Brain microvascular endothelial cell (primary cell): ENCODE measurements around the gene PRKG2.

Source experiments
- DNase-seq: peaks from one replicate; pipeline ENCODE4 v3.0.0-alpha.2; 2020
- H3K27ac ChIP-seq: fragments of 250-450 bp; sonication (Bioruptor Pico); 2 replicates; pipeline ENCODE4 v1.5.1; 2020; ENCODE audit warnings: mild to moderate bottlenecking, moderate library complexity
- H3K27me3 ChIP-seq: fragments of 250-450 bp; sonication (Bioruptor Pico); replicated peaks from 2 replicates; pipeline ENCODE4 v1.5.1; 2020; ENCODE audit warnings: mild to moderate bottlenecking
- H3K36me3 ChIP-seq: fragments of 250-450 bp; sonication (Bioruptor Pico); replicated peaks from 2 replicates; pipeline ENCODE4 v1.5.1; 2020; ENCODE audit warnings: mild to moderate bottlenecking
- H3K4me3 ChIP-seq: 2 replicates; pipeline ENCODE4 v1.5.1; 2011; ENCODE audit warnings: low read depth, mild to moderate bottlenecking, control low read depth, low read length, moderate library complexity
- in situ Hi-C: cut with HindIII; loops from 2 replicates; pipeline ENCODE4 v1.10.0; 2017; ENCODE audit warnings: low sequenced_read_pairs, low pct_ligation_motif_present
- TF ChIP-seq, protein P1 (sequence below): IDR thresholded peaks from 2 replicates; pipeline ENCODE4 v1.5.1; 2011; ENCODE audit warnings: low read depth, mild to moderate bottlenecking, moderate library complexity, low read length, control low read depth, inconsistent platforms; ENCODE audit errors: missing control alignments

Gene PRKG2

DNA sequence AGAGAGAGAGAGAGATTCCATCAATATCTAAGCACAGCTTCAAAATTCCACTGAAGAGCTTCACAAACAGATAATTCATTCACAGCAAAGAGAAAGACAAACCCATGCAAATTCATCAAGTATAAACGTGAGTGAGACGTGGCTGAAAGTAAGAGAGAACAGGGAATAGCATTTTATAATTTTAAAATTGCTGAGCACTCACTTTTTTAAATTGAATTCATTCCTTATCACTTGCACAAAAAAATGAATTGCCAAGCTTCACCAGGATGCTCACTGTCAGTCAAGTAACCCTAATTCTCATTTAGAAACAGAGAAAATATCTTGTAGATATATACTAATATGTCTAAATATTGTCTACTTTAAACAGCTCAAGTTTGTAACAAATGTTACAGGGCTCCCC, 144.0 kb downstream of the PRKG2 start:
- in situ Hi-C loops: no loop called here
- Histone ChIP-seq H3K27me3 (no peaks in the 10 kb centered on the region), H3K4me3 (no peak overlapping the region), H3K36me3 (no peaks in the 10 kb centered on the region), H3K27ac (no peak overlapping the region)
- no peak for DNase-seq
- TF ChIP-seq, protein P1, sequence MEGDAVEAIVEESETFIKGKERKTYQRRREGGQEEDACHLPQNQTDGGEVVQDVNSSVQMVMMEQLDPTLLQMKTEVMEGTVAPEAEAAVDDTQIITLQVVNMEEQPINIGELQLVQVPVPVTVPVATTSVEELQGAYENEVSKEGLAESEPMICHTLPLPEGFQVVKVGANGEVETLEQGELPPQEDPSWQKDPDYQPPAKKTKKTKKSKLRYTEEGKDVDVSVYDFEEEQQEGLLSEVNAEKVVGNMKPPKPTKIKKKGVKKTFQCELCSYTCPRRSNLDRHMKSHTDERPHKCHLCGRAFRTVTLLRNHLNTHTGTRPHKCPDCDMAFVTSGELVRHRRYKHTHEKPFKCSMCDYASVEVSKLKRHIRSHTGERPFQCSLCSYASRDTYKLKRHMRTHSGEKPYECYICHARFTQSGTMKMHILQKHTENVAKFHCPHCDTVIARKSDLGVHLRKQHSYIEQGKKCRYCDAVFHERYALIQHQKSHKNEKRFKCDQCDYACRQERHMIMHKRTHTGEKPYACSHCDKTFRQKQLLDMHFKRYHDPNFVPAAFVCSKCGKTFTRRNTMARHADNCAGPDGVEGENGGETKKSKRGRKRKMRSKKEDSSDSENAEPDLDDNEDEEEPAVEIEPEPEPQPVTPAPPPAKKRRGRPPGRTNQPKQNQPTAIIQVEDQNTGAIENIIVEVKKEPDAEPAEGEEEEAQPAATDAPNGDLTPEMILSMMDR: no peak

DNA sequence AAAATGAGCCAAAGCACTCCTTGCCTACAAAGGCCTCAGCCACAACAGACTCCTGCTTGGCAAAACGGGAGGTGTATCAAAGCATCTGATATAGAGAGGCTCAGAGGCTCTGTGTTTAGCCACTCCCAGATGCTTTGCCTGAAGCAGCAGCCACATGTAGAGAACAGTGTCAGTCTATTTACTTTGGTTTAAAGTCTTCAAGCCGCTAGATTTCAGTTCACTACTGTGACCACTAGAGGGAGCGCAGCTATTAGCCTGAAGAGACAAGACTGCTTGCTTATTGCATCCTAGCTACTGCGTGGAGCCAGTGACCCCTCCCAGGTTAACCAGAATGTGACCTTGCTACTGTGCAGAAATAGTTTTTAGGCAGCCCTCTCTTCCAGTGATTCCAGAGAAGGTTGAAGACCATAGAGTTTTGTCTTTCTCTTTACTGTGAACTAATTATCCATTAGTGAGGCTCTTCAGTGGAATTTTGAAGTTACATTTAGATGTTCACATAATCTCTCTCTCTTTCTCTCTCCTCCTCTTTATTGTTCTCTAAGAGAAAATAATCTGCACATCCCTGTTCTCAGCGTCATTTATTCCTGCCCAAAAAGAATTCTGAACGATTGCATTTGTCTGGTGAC, 145.2 kb downstream of the PRKG2 start:
- Histone ChIP-seq H3K4me3 (no peak overlapping the region), H3K27me3 (no peaks in the 10 kb centered on the region), H3K36me3 (no peaks in the 10 kb centered on the region), H3K27ac (no peak overlapping the region)
- DNase-seq: peak; percentile 89
- TF ChIP-seq, protein P1: peak; percentile 93
- in situ Hi-C loops: no loop called here

DNA sequence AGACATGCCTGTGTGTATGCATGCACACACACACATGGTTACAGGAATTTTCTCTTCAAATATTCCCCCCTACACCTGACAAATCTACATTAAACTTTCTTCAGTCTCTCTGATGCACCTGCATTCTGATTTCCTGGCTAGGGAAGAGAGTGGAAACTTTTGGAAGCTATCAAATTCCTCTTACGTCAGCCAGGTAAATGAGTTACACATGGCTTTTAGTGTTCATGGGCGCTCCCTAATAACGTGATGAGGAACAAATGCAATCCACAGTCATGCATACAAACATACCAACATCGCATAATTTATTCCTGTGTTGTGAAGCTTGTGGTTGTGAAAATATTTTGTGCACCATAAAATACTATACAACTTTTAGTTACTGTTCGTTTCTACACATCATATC, 149.6 kb downstream of the PRKG2 start:
- Histone ChIP-seq H3K27ac (no peak overlapping the region), H3K27me3 (no peaks in the 10 kb centered on the region), H3K4me3 (no peak overlapping the region), H3K36me3 (no peaks in the 10 kb centered on the region)
- DNase-seq: no peak
- TF ChIP-seq, protein P1: no peak
- in situ Hi-C loops: no loop called here

DNA sequence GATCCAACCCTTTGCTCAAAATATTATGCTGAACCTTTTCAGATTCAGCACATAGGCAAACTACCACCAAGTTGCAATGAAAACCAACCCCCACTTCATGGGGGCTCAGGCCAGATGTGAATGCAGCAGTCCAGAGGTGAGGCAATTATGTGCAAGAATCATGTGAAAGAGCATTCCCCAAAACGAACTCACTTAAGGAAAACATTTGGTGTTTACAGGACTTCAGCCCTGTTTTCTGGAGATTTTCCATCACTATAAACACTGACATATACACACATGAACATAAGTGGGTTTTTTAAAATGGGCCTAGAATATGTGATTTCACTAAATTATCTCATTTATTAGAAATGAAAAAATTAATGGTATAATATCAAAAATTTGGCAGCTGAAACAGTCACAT, 153.0 kb downstream of the PRKG2 start:
- H3K27me3 ChIP-seq: no peaks in the 10 kb centered on the region
- TF ChIP-seq, protein P1: no peak
- no peaks in the 10 kb centered on the region for H3K36me3 ChIP-seq
- H3K4me3 ChIP-seq: no peak overlapping the region
- in situ Hi-C loops: no loop called here
- DNase-seq: no peak
- no peak overlapping the region for H3K27ac ChIP-seq

DNA sequence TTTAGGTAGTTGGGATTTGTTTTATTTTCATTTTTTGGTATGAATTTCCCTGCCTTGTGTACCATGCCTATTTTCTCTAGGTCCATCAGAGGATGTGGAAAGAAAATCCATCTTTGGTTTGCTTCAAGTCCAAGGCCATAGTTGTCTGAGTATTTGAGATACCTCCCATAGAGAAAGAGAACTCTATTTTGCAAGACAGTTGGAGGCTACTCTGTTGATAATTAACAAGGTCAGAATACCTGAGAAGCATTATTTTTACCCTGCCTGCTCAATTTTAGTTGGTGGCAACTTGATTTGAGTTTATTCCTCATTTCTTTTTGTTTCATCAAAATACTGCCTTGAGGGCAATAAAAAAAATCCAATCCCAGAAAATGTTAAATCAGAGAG, 153.7 kb downstream of the PRKG2 start:
- TF ChIP-seq, protein P1: no peak
- DNase-seq: no peak
- H3K4me3 ChIP-seq: no peak overlapping the region
- in situ Hi-C loops: no loop called here
- no peaks in the 10 kb centered on the region for H3K27me3 ChIP-seq
- no peak overlapping the region for H3K27ac ChIP-seq
- no peaks in the 10 kb centered on the region for H3K36me3 ChIP-seq
